BLaER1 (cell line): ENCODE measurements around the gene MAPKAP1.

ENCODE experiments used
- H3K27ac ChIP-seq: shearing (Covaris generic); formaldehyde crosslinking; 2 replicates; pipeline ENCODE4 v1.8.1; 2022
- H3K27me3 ChIP-seq: shearing (Covaris generic); formaldehyde crosslinking; 2 replicates; pipeline ENCODE4 v1.8.1; 2022
- H3K36me3 ChIP-seq: shearing (Covaris generic); formaldehyde crosslinking; 2 replicates; pipeline ENCODE4 v1.8.1; 2022
- H3K4me1 ChIP-seq: shearing (Covaris generic); formaldehyde crosslinking; 2 replicates; pipeline ENCODE4 v1.8.1; 2022
- H3K4me2 ChIP-seq: shearing (Covaris generic); formaldehyde crosslinking; 2 replicates; pipeline ENCODE4 v1.8.1; 2022
- H3K4me3 ChIP-seq: shearing (Covaris generic); formaldehyde crosslinking; 2 replicates; pipeline ENCODE4 v1.8.1; 2022
- H3K9ac ChIP-seq: shearing (Covaris generic); formaldehyde crosslinking; 2 replicates; pipeline ENCODE4 v1.8.1; 2022
- H3K9me3 ChIP-seq: shearing (Covaris generic); formaldehyde crosslinking; 2 replicates; pipeline ENCODE4 v1.8.1; 2022
- H4K20me1 ChIP-seq: shearing (Covaris generic); formaldehyde crosslinking; 2 replicates; pipeline ENCODE4 v1.8.1; 2022
- Cebpa-rat ChIP-seq: shearing (Covaris generic); IDR thresholded peaks from 2 replicates; pipeline ENCODE4 v1.8.1; 2022

Gene MAPKAP1

GRCh38 chr9:125519734-125520133, 187.3 kb downstream of the MAPKAP1 start:
- H3K9ac ChIP-seq = no peak overlapping the region
- H3K9me3 ChIP-seq = no peaks in the 10 kb centered on the region
- no peaks in the 10 kb centered on the region for H4K20me1 ChIP-seq
- peaks cover 52% of the 10 kb centered on the region for H3K36me3 ChIP-seq
- H3K27me3 ChIP-seq = no peaks in the 10 kb centered on the region
- H3K4me2 ChIP-seq = no peak overlapping the region
- no peak overlapping the region for H3K27ac ChIP-seq
- no peak for TF ChIP-seq Cebpa-rat
- no peak overlapping the region for H3K4me3 ChIP-seq
- peaks cover 15% of the 10 kb centered on the region for H3K4me1 ChIP-seq

- Histone ChIP-seq H3K27me3 (no peaks in the 10 kb centered on the region), H3K27ac (no peak overlapping the region), H3K9ac (no peak overlapping the region), H3K4me1 (peaks cover 11% of the 10 kb centered on the region), H4K20me1 (no peaks in the 10 kb centered on the region), H3K9me3 (no peaks in the 10 kb centered on the region), H3K36me3 (peaks cover 55% of the 10 kb centered on the region), H3K4me3 (no peak overlapping the region), H3K4me2 (no peak overlapping the region)
- TF ChIP-seq Cebpa-rat = no peak
Measured at GRCh38 chr9:125517577-125517976, 189.4 kb downstream of the MAPKAP1 start.

- H3K4me2 ChIP-seq = no peak overlapping the region
- H3K36me3 ChIP-seq = peaks cover 55% of the 10 kb centered on the region
- TF ChIP-seq Cebpa-rat = no peak
- no peak overlapping the region for H3K4me3 ChIP-seq
- no peaks in the 10 kb centered on the region; the same call in 1 of the 2 replicates for H4K20me1 ChIP-seq
- no peaks in the 10 kb centered on the region for H3K27me3 ChIP-seq
- no peak overlapping the region for H3K9ac ChIP-seq
- no peaks in the 10 kb centered on the region for H3K9me3 ChIP-seq
- H3K27ac ChIP-seq = no peak overlapping the region
- H3K4me1 ChIP-seq = no peaks in the 10 kb centered on the region
Measured at GRCh38 chr9:125515983-125516940, 190.7 kb downstream of the MAPKAP1 start.

GRCh38 chr9:125515281-125515680, 191.7 kb downstream of the MAPKAP1 start:
- Histone ChIP-seq H3K9me3 (no peaks in the 10 kb centered on the region), H4K20me1 (no peaks in the 10 kb centered on the region; the same call in 1 of the 2 replicates), H3K4me3 (no peak overlapping the region), H3K4me1 (no peaks in the 10 kb centered on the region), H3K4me2 (no peak overlapping the region), H3K27me3 (no peaks in the 10 kb centered on the region), H3K36me3 (peaks cover 46% of the 10 kb centered on the region), H3K9ac (no peak overlapping the region), H3K27ac (no peak overlapping the region)
- TF ChIP-seq Cebpa-rat = no peak

- no peak overlapping the region for H3K4me2 ChIP-seq
- H3K36me3 ChIP-seq = peaks cover 38% of the 10 kb centered on the region
- no peaks in the 10 kb centered on the region; the same call in 1 of the 2 replicates for H4K20me1 ChIP-seq
- TF ChIP-seq Cebpa-rat = no peak
- H3K4me1 ChIP-seq = no peaks in the 10 kb centered on the region
- H3K9ac ChIP-seq = no peak overlapping the region
- H3K27ac ChIP-seq = no peak overlapping the region
- no peaks in the 10 kb centered on the region for H3K9me3 ChIP-seq
- H3K27me3 ChIP-seq = no peaks in the 10 kb centered on the region
- no peak overlapping the region for H3K4me3 ChIP-seq
Measured at GRCh38 chr9:125514468-125514867, 192.5 kb downstream of the MAPKAP1 start.

- H3K27ac ChIP-seq = no peak overlapping the region
- H3K4me2 ChIP-seq = no peak overlapping the region
Measured at GRCh38 chr9:125513668-125514413, 193.2 kb downstream of the MAPKAP1 start.

GRCh38 chr9:125513303-125513667, 193.7 kb downstream of the MAPKAP1 start:
- no peak overlapping the region for H3K27ac ChIP-seq
- TF ChIP-seq Cebpa-rat = no peak
- H3K9ac ChIP-seq = no peak overlapping the region

More at GRCh38 chr9:125513668-125514413, 193.2 kb downstream of the MAPKAP1 start:
- no peak for TF ChIP-seq Cebpa-rat
- no peaks in the 10 kb centered on the region for H3K4me1 ChIP-seq
- no peak overlapping the region for H3K4me3 ChIP-seq
- no peaks in the 10 kb centered on the region for H3K27me3 ChIP-seq
- H3K9me3 ChIP-seq = no peaks in the 10 kb centered on the region
- no peaks in the 10 kb centered on the region; the same call in 1 of the 2 replicates for H4K20me1 ChIP-seq
- peaks cover 32% of the 10 kb centered on the region for H3K36me3 ChIP-seq
- H3K9ac ChIP-seq = no peak overlapping the region

GRCh38 chr9:125511789-125512660, 195.0 kb downstream of the MAPKAP1 start:
- Histone ChIP-seq H3K4me1 (no peaks in the 10 kb centered on the region), H3K4me2 (no peak overlapping the region), H3K27me3 (no peaks in the 10 kb centered on the region), H3K36me3 (peaks cover 25% of the 10 kb centered on the region; the same call in 1 of the 2 replicates), H3K4me3 (no peak overlapping the region), H3K27ac (no peak overlapping the region), H4K20me1 (no peaks in the 10 kb centered on the region; the same call in 1 of the 2 replicates), H3K9me3 (no peaks in the 10 kb centered on the region), H3K9ac (no peak overlapping the region)
- no peak for TF ChIP-seq Cebpa-rat

More at GRCh38 chr9:125513303-125513667, 193.7 kb downstream of the MAPKAP1 start:
- H3K36me3 ChIP-seq = peaks cover 27% of the 10 kb centered on the region
- no peaks in the 10 kb centered on the region for H3K4me1 ChIP-seq
- H3K9me3 ChIP-seq = no peaks in the 10 kb centered on the region
- no peaks in the 10 kb centered on the region; the same call in 1 of the 2 replicates for H4K20me1 ChIP-seq
- H3K27me3 ChIP-seq = no peaks in the 10 kb centered on the region
- H3K4me3 ChIP-seq = no peak overlapping the region
- H3K4me2 ChIP-seq = no peak overlapping the region

- no peaks in the 10 kb centered on the region for H3K4me1 ChIP-seq
- H3K4me2 ChIP-seq = no peak overlapping the region
- no peak overlapping the region for H3K27ac ChIP-seq
- H3K9me3 ChIP-seq = no peaks in the 10 kb centered on the region
- H3K36me3 ChIP-seq = peaks cover 23% of the 10 kb centered on the region
- H4K20me1 ChIP-seq = no peaks in the 10 kb centered on the region; the same call in 1 of the 2 replicates
- H3K9ac ChIP-seq = no peak overlapping the region
- no peak overlapping the region for H3K4me3 ChIP-seq
- no peak for TF ChIP-seq Cebpa-rat
- no peaks in the 10 kb centered on the region for H3K27me3 ChIP-seq
Measured at GRCh38 chr9:125510980-125511379, 196.0 kb downstream of the MAPKAP1 start.
